GM18858 (cell line): ENCODE data around the gene TRPM8.

Experiments used
- ATAC-seq: cut with Tn5 transposase; IDR thresholded peaks from one replicate; pipeline ENCODE4 v1.9.1; 2021; ENCODE audit not compliant: unreplicated experiment

The TRPM8 gene

GRCh38 chr2:233972941-233973575 is 55.9 kb downstream of the TRPM8 start:
- no peak for ATAC-seq

DNA sequence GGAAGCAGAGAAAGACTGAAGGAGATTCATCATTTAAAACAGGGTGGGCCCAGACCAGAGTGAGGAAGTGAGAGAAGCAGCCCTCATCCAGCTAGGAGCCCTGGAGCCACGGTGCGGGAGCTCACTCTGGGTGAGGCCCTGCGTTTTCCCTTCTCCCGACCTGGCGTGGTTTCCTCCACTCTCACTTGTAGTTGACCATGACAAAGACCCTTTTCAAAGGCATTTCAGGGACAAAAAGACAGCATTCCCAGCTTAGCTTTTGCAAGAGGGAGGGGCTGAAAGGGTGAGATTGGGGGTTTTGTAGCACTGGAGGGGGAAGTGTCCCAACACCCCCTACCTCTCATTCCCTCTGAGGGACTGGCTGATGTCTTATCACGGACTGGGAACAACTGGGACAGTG is 56.6 kb downstream of the TRPM8 start:
- no peak for ATAC-seq

DNA sequence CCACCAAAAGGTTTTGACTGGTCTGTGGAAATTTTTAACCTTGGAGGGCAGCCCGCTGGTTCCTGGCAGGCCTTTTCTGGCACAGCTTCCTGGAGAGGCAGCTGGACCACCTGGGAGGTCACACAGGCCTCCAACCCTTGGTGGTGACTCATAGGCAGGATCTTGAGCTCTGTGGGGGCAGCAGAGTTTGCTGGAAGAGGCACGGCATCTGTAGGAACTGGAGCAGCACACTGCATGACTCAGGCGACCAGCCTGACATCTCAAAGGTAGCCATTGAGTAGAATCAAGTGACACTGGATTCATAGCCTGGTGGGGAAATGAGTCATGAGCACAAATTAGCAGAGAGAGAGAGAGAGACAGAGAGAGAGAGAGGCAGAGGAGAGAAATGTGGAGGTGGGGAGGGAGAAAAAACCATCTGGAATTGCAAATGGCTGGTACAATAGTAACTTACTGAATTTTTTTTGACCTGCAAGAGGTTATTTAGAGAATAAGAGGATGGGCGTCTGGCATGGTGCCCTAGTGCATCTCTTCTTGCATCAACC is 57.4 kb downstream of the TRPM8 start:
- no peak for ATAC-seq

DNA sequence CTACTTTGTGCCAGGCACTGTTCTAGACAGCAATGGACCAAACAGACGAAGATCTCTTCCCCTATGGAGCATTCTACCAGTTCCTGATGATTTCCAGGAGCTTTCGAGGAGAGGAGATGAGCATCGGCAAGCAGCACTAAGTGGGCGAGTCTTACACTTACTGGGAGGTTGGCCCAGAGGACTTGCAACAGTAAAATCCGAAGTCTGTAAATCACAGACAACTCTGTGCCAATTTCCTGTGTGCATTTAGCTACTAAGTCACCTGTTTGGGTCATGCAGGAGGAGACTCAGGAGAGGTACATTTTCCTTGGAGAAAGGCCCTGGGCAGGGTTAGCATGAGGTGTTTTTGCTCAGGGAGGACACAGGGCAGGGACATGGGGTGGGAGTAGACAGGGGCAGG is 58.9 kb downstream of the TRPM8 start:
- ATAC-seq = no peak

DNA sequence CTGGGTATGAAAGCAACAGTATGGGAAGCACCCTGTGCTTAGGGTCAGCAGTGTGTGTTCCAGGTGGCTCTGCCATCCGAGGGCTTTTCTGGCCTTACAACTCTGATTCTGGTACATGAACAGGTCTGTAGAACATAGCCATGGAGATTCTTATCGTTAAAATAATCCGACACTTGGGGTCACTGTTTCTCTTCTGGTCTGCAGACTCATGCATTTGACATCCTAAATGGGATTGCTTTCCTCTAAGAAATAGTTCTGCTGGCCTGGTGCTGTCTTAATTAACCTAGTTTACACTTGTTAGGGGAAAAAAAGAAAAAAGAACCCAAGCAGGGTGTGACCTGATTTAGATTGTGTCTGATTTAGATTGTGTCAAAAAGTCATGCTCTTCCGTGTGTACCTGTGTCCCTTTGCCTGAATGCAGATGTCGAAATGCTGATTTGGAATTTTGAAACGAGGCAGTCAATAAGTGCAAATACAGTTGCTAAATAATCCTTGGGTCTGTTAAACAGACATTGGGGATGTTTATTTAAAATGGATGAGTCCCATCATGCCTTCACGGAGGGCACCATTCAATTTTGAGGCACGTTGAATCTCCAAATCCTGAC is 59.6 kb downstream of the TRPM8 start:
- ATAC-seq = no peak

GRCh38 chr2:233977296-233977837 is 60.2 kb downstream of the TRPM8 start:
- no peak for ATAC-seq

- no peak for ATAC-seq
These were observed 62.6 kb downstream of the TRPM8 start for GRCh38 chr2:233979748-233980147.

DNA sequence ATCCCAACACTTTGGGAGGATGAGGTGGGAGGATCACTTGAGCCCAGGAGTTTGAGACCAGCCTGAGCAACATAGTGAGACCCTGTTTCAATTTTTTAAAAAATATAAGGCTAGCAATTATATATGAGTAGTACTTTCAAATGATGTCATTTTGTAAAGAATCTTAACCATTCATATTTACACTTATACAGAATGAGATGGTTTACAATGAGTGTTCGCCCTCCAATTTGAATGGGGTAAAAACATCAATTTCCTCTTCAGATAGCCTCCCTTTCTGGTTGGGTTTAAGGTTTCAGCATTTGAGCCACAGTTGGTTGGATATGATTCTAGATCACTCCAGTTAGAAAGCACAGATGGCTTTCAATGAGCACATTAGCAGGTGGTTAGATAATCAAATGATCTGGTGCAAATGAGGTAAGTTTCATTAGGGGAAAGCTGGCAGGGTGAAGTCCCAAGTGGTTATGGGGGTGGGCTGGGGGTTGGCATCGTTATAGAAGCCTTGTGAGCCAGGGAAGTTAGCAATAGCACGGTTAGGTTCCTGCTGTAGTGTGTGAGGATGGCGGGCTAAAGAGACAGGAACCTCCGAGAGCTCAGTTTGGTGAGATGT is 63.9 kb downstream of the TRPM8 start:
- no peak for ATAC-seq

- ATAC-seq = no peak
These were observed 64.6 kb downstream of the TRPM8 start for GRCh38 chr2:233981574-233982420.

- ATAC-seq = no peak
These were observed 65.4 kb downstream of the TRPM8 start for GRCh38 chr2:233982421-233983121.

GRCh38 chr2:233983445-233983844 is 66.3 kb downstream of the TRPM8 start:
- no peak for ATAC-seq

GRCh38 chr2:233988581-233988980 is 71.4 kb downstream of the TRPM8 start:
- ATAC-seq = no peak

- no peak for ATAC-seq
These were observed 72.2 kb downstream of the TRPM8 start for GRCh38 chr2:233989221-233989858.

GRCh38 chr2:233990261-233990798 is 73.2 kb downstream of the TRPM8 start:
- ATAC-seq = no peak

DNA sequence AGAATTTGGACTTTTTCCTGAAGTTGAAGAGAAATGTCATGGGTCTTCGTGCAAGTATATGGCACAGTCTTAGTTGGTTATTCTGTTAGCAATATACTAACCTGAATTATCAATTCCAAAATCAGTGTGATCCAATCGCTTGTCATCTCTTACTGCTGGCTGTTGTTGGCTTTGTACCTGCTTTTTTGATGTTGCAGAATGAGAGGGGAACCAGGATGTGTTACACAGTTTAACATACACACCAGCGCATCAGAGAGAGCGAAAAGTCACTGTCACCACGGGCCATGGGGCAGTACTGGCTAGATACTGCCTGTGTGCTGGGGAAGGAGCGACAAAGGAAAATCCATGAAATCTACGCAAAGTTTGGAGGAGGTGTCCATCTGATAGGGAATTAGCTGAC is 74.0 kb downstream of the TRPM8 start:
- ATAC-seq = no peak

- ATAC-seq = no peak
These were observed 75.5 kb downstream of the TRPM8 start for GRCh38 chr2:233992513-233993217.

DNA sequence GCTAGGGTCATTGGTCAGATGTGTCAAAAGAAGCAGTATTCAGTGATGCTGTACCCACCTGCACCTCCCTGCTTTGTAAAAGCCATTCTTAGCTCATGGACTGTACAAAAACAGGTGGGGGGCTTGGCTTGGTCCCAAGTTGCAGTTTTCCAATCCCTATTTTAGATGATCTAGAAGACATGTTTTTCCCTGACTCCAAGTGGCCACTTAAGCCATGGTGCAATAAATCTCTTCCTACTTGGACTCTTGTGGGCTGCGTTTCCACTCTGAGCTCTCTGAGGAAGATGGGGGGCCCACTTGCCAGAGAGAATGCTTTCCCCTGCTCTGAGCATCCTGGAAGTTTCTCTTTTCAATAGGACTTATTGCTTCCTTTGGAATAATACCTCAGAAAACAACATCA is 76.3 kb downstream of the TRPM8 start:
- ATAC-seq = no peak

- ATAC-seq = no peak
These were observed 77.0 kb downstream of the TRPM8 start for GRCh38 chr2:233994151-233994550.

DNA sequence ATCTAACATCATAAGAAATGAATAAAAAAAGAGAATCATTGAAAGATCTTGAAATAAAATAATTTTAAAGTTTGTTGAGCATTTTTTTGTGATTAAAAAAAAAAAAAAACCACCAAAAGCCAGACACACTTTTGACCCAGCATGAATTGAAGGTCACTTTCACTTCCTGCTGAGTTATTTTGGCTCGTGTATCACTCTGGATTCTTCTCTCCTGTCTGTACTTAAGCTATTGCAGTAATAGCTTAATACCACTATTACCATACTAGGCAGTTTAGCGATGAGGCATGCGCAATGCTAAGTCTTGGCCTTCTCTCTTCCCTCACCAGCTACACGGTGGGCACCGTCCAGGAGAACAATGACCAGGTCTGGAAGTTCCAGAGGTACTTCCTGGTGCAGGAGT is 78.8 kb downstream of the TRPM8 start:
- ATAC-seq = no peak
